Calu3 (cell line): ENCODE measurements around the gene PEX11A. TPM values are rescaled to one million over a fixed set of nuclear protein-coding genes. Genes with fewer than 3 reads are reported as not detected.

ENCODE experiments used
- BruUV-seq: library from RNA; stranded (reverse); fragments of 400-500 nt; replicated peaks from 2 replicates; lab custom pipeline; 2021; lab: Mats Ljungman, UMichigan
- CTCF ChIA-PET: fragments of 300-600 bp; sonication (Branson Sonifier 250); formaldehyde crosslinking; loops from one replicate; lab custom pipeline; 2022; ENCODE audit warnings: antibody characterized with exemption; lab: Charles Lee
- DNase-seq: peaks from one replicate; pipeline ENCODE4 v3.0.0; 2022
- H3K27ac Mint-ChIP-seq: one replicate; pipeline ENCODE4 v1.8.0; 2022; ENCODE audit warnings: mixed read lengths; ENCODE audit not compliant: unreplicated experiment
- H3K27me3 Mint-ChIP-seq: one replicate; pipeline ENCODE4 v1.8.0; 2022; ENCODE audit warnings: mixed read lengths; ENCODE audit not compliant: unreplicated experiment
- H3K36me3 Mint-ChIP-seq: one replicate; pipeline ENCODE4 v1.8.0; 2022; ENCODE audit warnings: mild to moderate bottlenecking, moderate library complexity, mixed read lengths; ENCODE audit not compliant: insufficient read depth, unreplicated experiment
- H3K4me1 Mint-ChIP-seq: one replicate; pipeline ENCODE4 v1.8.0; 2022; ENCODE audit warnings: mild to moderate bottlenecking, low read depth, mixed read lengths; ENCODE audit not compliant: unreplicated experiment
- H3K4me3 Mint-ChIP-seq: one replicate; pipeline ENCODE4 v1.8.0; 2022; ENCODE audit warnings: mild to moderate bottlenecking, low read depth, moderate library complexity, mixed read lengths; ENCODE audit not compliant: unreplicated experiment
- H3K9me3 Mint-ChIP-seq: one replicate; pipeline ENCODE4 v1.8.0; 2022; ENCODE audit warnings: low read depth, mixed read lengths; ENCODE audit not compliant: unreplicated experiment
- intact Hi-C: fragments of 100-400 bp; cut with micrococcal nuclease; formaldehyde crosslinking; loops from one replicate; pipeline ENCODE4 v1.10.0; 2022; ENCODE audit not compliant: unreplicated experiment
- total RNA-seq: library from RNA; stranded (reverse); gene quantifications from 2 replicates; pipeline ENCODE4 v1.2.3, GENCODE V29; 2022
- TF ChIP-seq, protein P1 (sequence below): fragments of 200-600 bp; IDR thresholded peaks from one replicate; pipeline ENCODE4 v1.8.0; 2022; ENCODE audit warnings: antibody characterized with exemption; ENCODE audit not compliant: unreplicated experiment

The PEX11A gene
- total RNA-seq, 1 experiment from 2014 or later = 8.0 TPM

DNA sequence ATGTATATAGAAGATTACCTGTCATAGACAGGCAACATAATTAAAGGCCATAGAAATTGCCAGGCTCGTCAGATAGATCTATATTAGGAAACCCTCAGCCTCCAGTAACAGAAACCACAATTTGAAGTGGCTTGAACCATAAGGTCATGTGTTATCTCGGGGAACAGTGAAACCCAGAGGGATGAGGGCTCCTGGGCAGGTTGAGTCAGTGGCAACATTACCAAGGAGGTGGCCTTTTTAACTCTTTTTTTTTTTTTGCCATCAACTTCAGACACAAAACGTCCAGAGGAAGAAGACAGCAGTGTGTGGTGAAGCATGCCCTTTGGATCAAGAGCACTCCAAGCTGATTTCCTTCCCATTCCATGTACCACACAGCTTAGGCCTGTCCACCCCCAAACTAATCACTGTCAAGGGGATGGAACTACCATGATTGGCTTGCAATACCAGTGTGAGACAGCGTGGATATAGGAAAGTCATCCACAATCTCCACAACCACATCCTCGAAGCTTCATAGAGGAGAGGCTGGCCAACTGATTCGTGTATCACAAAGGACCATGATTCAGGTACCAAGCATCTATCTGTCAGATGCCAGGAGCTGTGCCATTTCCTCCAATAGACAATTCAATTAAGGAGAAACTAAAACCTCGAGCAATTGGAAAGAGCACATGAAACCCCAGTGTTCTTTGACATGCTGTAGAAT lies 34.3 kb downstream of the PEX11A start:
- Mint-ChIP-seq H3K36me3 (peaks cover 15% of the 10 kb centered on the region), H3K27ac (no peak overlapping the region), H3K4me3 (peak overlapping the region; percentile 86), H3K9me3 (no peaks in the 10 kb centered on the region), H3K4me1 (peaks cover 19% of the 10 kb centered on the region), H3K27me3 (peaks cover 36% of the 10 kb centered on the region)
- TF ChIP-seq, protein P1, sequence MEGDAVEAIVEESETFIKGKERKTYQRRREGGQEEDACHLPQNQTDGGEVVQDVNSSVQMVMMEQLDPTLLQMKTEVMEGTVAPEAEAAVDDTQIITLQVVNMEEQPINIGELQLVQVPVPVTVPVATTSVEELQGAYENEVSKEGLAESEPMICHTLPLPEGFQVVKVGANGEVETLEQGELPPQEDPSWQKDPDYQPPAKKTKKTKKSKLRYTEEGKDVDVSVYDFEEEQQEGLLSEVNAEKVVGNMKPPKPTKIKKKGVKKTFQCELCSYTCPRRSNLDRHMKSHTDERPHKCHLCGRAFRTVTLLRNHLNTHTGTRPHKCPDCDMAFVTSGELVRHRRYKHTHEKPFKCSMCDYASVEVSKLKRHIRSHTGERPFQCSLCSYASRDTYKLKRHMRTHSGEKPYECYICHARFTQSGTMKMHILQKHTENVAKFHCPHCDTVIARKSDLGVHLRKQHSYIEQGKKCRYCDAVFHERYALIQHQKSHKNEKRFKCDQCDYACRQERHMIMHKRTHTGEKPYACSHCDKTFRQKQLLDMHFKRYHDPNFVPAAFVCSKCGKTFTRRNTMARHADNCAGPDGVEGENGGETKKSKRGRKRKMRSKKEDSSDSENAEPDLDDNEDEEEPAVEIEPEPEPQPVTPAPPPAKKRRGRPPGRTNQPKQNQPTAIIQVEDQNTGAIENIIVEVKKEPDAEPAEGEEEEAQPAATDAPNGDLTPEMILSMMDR = no peak
- intact Hi-C loops = no loop called here
- CTCF ChIA-PET = interaction anchor here (0.5 to 0.7 kb wide), 2 partner anchors 137 to 409 kb away, joined by 3 read pairs; no protein-coding TSS in a partner anchor
- no TSS peak for BruUV-seq
- no peak for DNase-seq

DNA sequence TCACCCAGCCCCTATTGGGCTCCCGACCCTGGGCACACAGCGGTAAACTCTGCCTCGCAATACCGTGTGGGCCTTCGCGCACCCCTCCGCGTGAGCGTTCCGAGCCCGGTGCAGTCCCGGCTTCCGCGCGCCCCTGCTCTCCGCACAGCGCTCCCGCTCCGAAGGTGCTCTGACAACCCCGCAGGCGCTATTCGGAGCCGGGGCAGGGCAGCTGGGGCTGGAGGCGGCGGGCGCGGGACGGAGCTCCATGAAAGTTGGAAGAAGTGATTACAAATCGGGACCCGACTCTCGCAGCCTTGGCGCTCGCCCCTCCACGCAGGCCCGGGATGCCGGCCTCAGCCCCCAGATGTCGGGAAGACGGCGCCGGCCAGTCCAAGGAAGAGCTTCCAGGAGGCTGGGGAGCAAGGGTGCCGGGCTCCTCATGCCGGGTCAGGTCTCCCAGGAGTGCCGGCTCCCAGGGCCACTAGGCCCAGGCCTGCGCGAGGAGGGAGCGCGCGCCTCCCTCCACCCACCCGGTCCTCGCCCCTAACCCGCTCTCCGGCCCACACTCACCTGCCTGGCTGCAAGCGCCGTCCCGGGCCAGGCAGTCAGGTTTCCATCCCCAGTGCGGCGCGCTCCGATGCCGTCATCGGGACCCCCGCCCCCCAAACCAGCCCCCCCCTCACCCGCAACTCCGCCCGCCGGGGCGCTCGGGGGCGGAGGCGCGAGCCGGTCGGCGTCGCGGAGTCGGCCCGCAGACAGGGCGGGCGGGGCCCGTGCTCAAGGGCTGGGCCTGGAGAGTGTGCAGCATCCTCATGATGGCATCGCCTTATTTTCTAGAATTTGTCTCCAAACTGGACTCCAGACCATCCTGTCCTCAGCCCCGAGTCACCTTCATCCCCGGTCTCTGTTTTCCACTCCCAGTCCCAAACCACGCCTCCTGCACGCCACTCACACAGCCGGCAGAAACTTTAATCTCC lies 35.4 kb downstream of the PEX11A start, which contains the start of gene KIF7:
Gene KIF7, minus strand, starts transcription at position 621 of the 959 bp plus-strand sequence. CDS start 2,537 bp downstream, outside the sequence.
- Mint-ChIP-seq H3K27ac (peak within 1 kb of the TSS; percentile 22), H3K27me3 (peaks cover 36% of the 10 kb centered on the region), H3K36me3 (peaks cover 15% of the 10 kb centered on the region), H3K4me1 (peaks cover 19% of the 10 kb centered on the region), H3K9me3 (no peaks in the 10 kb centered on the region), H3K4me3 (peak within 1 kb of the TSS; percentile 86)
- no TSS peak for BruUV-seq
- intact Hi-C loops = no loop called here
- TF ChIP-seq, protein P1 = no peak
- DNase-seq = peak; percentile 36
- CTCF ChIA-PET = interaction anchor here (1.1 kb wide), 1 partner anchor 8 kb away, joined by 4 read pairs; no protein-coding TSS in a partner anchor

DNA sequence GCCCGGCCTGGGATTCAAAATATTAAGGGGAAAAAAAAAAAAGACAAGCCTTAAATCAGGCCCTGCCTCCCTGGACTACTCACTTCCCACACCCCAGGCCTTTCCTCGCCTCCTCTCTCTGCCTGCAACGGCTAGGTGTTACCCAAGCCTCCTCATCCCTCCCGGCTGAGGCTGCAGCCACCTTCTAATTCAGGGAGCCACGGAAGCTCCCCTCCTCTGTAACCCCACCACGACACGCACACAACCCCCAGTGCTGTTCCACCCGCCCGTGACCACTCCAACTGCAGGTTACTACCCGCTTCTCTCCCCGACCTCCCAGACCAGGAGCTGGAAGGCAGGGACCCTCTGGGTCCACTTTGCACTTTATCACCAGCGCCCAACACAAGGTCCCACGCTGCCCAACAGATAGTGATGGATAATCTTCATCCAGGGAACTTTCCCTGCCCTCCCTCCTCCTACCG lies 36.2 kb downstream of the PEX11A start:
- peak overlapping the region; percentile 86 for H3K4me3 Mint-ChIP-seq
- no peak for DNase-seq
- H3K9me3 Mint-ChIP-seq = no peaks in the 10 kb centered on the region
- peaks cover 36% of the 10 kb centered on the region for H3K27me3 Mint-ChIP-seq
- intact Hi-C loops = no loop called here
- H3K4me1 Mint-ChIP-seq = peaks cover 16% of the 10 kb centered on the region
- no TSS peak for BruUV-seq
- CTCF ChIA-PET = interaction anchor here (1.1 kb wide), 1 partner anchor 8 kb away, joined by 4 read pairs; no protein-coding TSS in a partner anchor
- H3K36me3 Mint-ChIP-seq = peaks cover 15% of the 10 kb centered on the region
- TF ChIP-seq, protein P1 = no peak
- H3K27ac Mint-ChIP-seq = no peak overlapping the region

DNA sequence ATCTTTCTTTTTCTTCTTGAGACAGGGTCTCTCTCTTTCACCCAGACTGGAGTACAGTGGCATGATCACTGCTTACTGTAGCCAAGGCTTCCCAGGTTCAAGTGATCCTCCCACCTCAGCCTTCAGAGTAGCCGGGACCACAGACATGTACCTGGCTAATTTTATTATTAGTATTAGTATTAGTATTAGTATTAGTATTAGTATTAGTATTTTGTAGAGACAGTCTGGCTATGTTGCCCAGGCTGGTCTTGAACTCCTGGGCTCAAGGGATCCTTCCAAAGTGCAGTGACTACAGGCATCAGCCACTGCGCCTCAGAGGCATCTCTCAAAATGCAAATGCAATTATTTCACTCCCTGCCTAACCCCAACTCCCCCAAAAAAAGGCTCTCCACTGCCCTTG lies 37.0 kb downstream of the PEX11A start:
- intact Hi-C loops = no loop called here

More for the DNA sequence above, 37.0 kb downstream of the PEX11A start:
- TF ChIP-seq, protein P1 = no peak
- Mint-ChIP-seq H3K27ac (no peak overlapping the region), H3K27me3 (peaks cover 36% of the 10 kb centered on the region), H3K9me3 (no peaks in the 10 kb centered on the region), H3K4me1 (peaks cover 11% of the 10 kb centered on the region), H3K36me3 (peaks cover 15% of the 10 kb centered on the region), H3K4me3 (no peak overlapping the region)
- BruUV-seq = no TSS peak
- CTCF ChIA-PET = no interaction called here
- no peak for DNase-seq
